NCI-H748 (cell line): Measurements from ENCODE around the gene CNNM4.
A peak's percentile ranks its signal among the peaks of the same experiment; 100 is the strongest.

Experiments
- DNase-seq: peaks from one replicate; lab custom pipeline; 2025; ENCODE audit not compliant: unreplicated experiment; lab: John Stamatoyannopoulos, UW

The CNNM4 gene

DNA sequence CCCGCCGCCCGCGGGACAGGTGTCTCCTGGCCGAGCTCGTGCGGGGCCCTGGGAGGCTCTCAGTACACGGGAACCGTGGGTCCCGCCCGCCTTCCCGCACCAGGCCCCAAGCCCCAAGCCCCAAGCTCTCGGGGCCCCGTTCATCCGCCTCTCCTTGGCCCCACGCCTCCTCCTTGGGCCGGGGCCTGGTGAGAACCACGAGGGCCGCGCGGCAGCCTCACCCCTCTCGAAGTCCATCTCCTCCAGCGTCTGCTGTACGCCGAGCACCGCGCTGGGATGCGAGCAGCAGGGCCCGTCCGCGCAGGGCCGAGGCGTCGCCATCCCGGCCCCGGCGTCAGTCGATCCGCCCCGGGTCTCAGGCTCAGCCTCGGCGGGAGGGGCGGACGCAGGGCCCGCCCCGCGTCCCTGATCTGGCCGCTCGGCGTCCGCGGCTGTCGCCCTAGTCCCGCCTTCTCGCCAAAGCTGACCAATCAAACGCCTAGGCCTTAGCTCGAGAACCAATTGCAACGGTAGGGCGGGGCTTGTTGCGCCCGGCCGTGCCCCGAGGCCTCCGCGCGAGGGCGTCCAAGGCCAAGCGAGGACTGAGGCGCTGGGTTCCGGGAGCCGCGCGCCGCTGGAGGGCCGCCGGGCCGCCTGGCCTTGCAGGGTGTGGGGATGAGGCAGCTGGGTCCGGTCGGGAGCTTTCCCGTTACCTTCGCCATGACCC, 97.1 kb downstream of the CNNM4 start, which contains the start of gene ANKRD39:
TSS of gene ANKRD39 (minus strand) at position 350 of the 706 bp plus-strand sequence. CDS start at position 321, 29 bp downstream.
- peak; percentile 95 for DNase-seq

GRCh38 chr2:96859099-96859649, 98.5 kb downstream of the CNNM4 start:
- no peak for DNase-seq

- no peak for DNase-seq
Observed at GRCh38 chr2:96859681-96860064, 99.0 kb downstream of the CNNM4 start.

- no peak for DNase-seq
Observed at GRCh38 chr2:96860065-96861029, 99.6 kb downstream of the CNNM4 start.

GRCh38 chr2:96861074-96861473, 100.4 kb downstream of the CNNM4 start:
- DNase-seq: no peak
